Activated gamma-delta T cell treated with anti-CD3 and anti-CD28 coated beads, Interleukin-2, amount 50 U/mL, for 16 hours (primary cell): ENCODE data around the gene ALDH5A1.
A peak's percentile ranks its signal among the peaks of the same experiment; 100 is the strongest.

ENCODE experiments used
- DNase-seq: peaks from one replicate; pipeline ENCODE4 v3.0.0-alpha.2; 2020; ENCODE audit warnings: low read depth

ALDH5A1 gene

GRCh38 chr6:24494821-24495795 is at the start of gene ALDH5A1:
Gene ALDH5A1 (plus strand): TSS chr6:24494969. CDS start chr6:24494997, 28 bp downstream.
- peak; percentile 71 for DNase-seq

GRCh38 chr6:24445704-24446103 is 49.1 kb upstream of the ALDH5A1 start:
- DNase-seq: no peak

- no peak for DNase-seq
Observed at GRCh38 chr6:24446670-24447069, 48.1 kb upstream of the ALDH5A1 start.

- no peak for DNase-seq
Observed at GRCh38 chr6:24448396-24448795, 46.4 kb upstream of the ALDH5A1 start.

GRCh38 chr6:24448828-24449525 is 45.8 kb upstream of the ALDH5A1 start:
- DNase-seq: no peak

- no peak for DNase-seq
Observed at GRCh38 chr6:24451581-24452388, 43.0 kb upstream of the ALDH5A1 start.

- no peak for DNase-seq
Observed at GRCh38 chr6:24453921-24454320, 40.8 kb upstream of the ALDH5A1 start.

- DNase-seq: no peak
Observed at GRCh38 chr6:24454452-24454851, 40.3 kb upstream of the ALDH5A1 start.

GRCh38 chr6:24455061-24455460 is 39.7 kb upstream of the ALDH5A1 start:
- no peak for DNase-seq

GRCh38 chr6:24458134-24458533 is 36.6 kb upstream of the ALDH5A1 start:
- DNase-seq: no peak

- DNase-seq: no peak
Observed at GRCh38 chr6:24458941-24459340, 35.8 kb upstream of the ALDH5A1 start.

GRCh38 chr6:24460966-24461365 is 33.8 kb upstream of the ALDH5A1 start:
- no peak for DNase-seq

- no peak for DNase-seq
Observed at GRCh38 chr6:24464253-24465038, 30.3 kb upstream of the ALDH5A1 start.

GRCh38 chr6:24469811-24470210 is 25.0 kb upstream of the ALDH5A1 start:
- no peak for DNase-seq

- DNase-seq: no peak
Observed at GRCh38 chr6:24472181-24472580, 22.6 kb upstream of the ALDH5A1 start.

- DNase-seq: no peak
Observed at GRCh38 chr6:24476631-24477030, 18.1 kb upstream of the ALDH5A1 start.

GRCh38 chr6:24477070-24477469 is 17.7 kb upstream of the ALDH5A1 start:
- DNase-seq: no peak

- DNase-seq: no peak
Observed at GRCh38 chr6:24478903-24479302, 15.9 kb upstream of the ALDH5A1 start.

- no peak for DNase-seq
Observed at GRCh38 chr6:24480705-24481104, 14.1 kb upstream of the ALDH5A1 start.

GRCh38 chr6:24481449-24481848 is 13.3 kb upstream of the ALDH5A1 start:
- DNase-seq: no peak

GRCh38 chr6:24484657-24485323 is 10.0 kb upstream of the ALDH5A1 start:
- no peak for DNase-seq
